GM21390 (cell line): ENCODE data around the gene CPEB2.

Experiments used
- ATAC-seq: cut with Tn5 transposase; IDR thresholded peaks from one replicate; pipeline ENCODE4 v1.9.1; 2021; ENCODE audit not compliant: unreplicated experiment

CPEB2 gene

GRCh38 chr4:15001869-15002658 is at the start of gene CPEB2:
CPEB2 (plus strand) TSS chr4:15002481; CDS start chr4:15002674, 193 bp downstream.
- ATAC-seq: peak; percentile 58

GRCh38 chr4:14958436-14958835 is 43.8 kb upstream of the CPEB2 start:
- ATAC-seq: no peak

- no peak for ATAC-seq
Measured at GRCh38 chr4:14961292-14961691, 41.0 kb upstream of the CPEB2 start.

GRCh38 chr4:14965071-14965470 is 37.2 kb upstream of the CPEB2 start:
- no peak for ATAC-seq

- ATAC-seq: no peak
Measured at GRCh38 chr4:14967982-14968381, 34.3 kb upstream of the CPEB2 start.

GRCh38 chr4:14977830-14978229 is 24.5 kb upstream of the CPEB2 start:
- no peak for ATAC-seq

GRCh38 chr4:14984448-14984847 is 17.8 kb upstream of the CPEB2 start:
- no peak for ATAC-seq

- ATAC-seq: no peak
Measured at GRCh38 chr4:14985161-14985560, 17.1 kb upstream of the CPEB2 start.

- no peak for ATAC-seq
Measured at GRCh38 chr4:14985843-14986242, 16.4 kb upstream of the CPEB2 start.

- no peak for ATAC-seq
Measured at GRCh38 chr4:14987054-14987453, 15.2 kb upstream of the CPEB2 start.

- ATAC-seq: no peak
Measured at GRCh38 chr4:14990484-14990883, 11.8 kb upstream of the CPEB2 start.

GRCh38 chr4:14994242-14994641 is 8.0 kb upstream of the CPEB2 start:
- ATAC-seq: no peak

- ATAC-seq: peak; percentile 19
Measured at GRCh38 chr4:15001248-15001868, 923 bp upstream of the CPEB2 start.

GRCh38 chr4:15002659-15003400 is 549 bp downstream of the CPEB2 start:
- peak; percentile 23 for ATAC-seq

- ATAC-seq: peak; percentile 6
Measured at GRCh38 chr4:15003401-15003890, 1.2 kb downstream of the CPEB2 start.

- peak; percentile 2 for ATAC-seq
Measured at GRCh38 chr4:15003891-15004738, 1.8 kb downstream of the CPEB2 start.

- peak; percentile 9 for ATAC-seq
Measured at GRCh38 chr4:15004739-15005301, 2.5 kb downstream of the CPEB2 start.

GRCh38 chr4:15005474-15006115 is 3.3 kb downstream of the CPEB2 start:
- no peak for ATAC-seq

GRCh38 chr4:15006416-15007024 is 4.2 kb downstream of the CPEB2 start:
- ATAC-seq: no peak
